HL-60 (cell line): Measurements from ENCODE around the gene CTNNA2.

ENCODE experiments used
- CTCF ChIP-seq: IDR thresholded peaks from one replicate; pipeline ENCODE4 v1.5.1; 2011; ENCODE audit warnings: low read length, control low read depth, inconsistent platforms; ENCODE audit not compliant: insufficient read depth
- GABPA ChIP-seq: IDR thresholded peaks from 2 replicates; pipeline ENCODE4 v1.6.1; 2012; ENCODE audit warnings: low read depth
- POLR2AphosphoS5 ChIP-seq: IDR thresholded peaks from 2 replicates; pipeline ENCODE4 v1.6.1; 2012; ENCODE audit warnings: low read depth

DNA sequence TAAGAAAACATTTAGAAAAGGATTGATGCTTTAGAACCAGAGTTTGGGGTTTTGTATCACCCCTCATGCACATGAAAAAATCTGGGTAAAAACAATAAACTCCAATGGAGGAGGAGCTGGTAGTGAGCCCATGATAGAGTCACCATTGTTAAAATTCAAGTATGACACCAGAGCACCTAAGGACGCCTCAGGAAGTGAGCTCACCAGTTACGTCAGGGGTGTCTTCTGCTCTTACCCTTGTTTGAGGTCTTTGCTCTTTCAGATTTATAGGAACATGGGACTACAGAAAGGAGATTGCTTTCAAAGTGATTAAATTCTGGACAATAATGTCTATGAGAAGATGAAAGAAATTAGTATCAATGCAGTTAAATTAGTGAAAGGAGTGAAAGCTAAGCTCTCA is 685.2 kb downstream of the CTNNA2 start:
- TF ChIP-seq CTCF (no peak), GABPA (no peak), POLR2AphosphoS5 (no peak)
